ENCODE results near the gene PACRG.

Gene PACRG

GRCh38 chr6:162710419-162710818, 17.4 kb upstream of the PACRG start:
- no peak for DNase-seq (ENCODE audit: low read depth in 2 of 2)

DNA sequence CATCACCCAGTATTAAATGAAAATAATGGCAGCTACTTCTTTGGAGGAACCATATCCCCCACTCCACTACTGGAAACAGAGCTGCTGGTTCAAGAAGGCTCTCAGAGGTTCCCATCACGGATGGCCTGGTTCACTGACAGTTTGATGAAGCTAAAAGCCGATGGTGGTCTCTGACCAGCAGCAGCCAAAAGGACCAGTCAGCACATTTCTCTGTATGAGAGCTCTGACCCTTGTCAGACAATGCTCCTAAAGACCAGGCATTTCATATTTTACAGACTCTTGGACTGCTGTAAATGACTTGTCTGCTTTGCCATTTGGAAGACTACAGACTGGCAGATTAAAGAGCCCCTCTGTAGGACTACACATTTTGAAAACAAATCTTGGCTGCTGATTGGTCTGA, 16.8 kb upstream of the PACRG start:
- DNase-seq (ENCODE audit: low read depth in 2 of 2), result no peak

DNA sequence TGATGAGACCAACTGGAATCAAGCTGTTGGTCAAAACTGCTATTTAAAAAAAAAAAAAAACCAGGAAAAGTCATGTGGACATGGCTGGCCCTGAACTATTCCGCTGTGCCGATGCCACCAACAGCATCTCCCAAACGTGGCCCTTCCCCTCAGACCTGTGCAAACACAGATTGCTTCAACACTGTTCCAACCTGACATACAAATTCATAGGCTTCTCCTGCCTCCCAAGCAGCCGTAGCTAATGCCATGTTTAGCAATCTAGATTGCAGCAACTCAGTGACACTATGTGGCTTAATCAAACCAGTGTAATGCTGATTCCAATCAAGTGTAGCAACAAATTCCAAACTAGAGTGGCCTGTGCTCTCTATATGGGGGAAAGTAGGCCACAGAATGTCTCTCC, 16.4 kb upstream of the PACRG start:
- DNase-seq (ENCODE audit: low read depth in 2 of 2), result no peak

GRCh38 chr6:162712694-162713093, 15.1 kb upstream of the PACRG start:
- DNase-seq (ENCODE audit: low read depth in 2 of 2), result no peak

DNA sequence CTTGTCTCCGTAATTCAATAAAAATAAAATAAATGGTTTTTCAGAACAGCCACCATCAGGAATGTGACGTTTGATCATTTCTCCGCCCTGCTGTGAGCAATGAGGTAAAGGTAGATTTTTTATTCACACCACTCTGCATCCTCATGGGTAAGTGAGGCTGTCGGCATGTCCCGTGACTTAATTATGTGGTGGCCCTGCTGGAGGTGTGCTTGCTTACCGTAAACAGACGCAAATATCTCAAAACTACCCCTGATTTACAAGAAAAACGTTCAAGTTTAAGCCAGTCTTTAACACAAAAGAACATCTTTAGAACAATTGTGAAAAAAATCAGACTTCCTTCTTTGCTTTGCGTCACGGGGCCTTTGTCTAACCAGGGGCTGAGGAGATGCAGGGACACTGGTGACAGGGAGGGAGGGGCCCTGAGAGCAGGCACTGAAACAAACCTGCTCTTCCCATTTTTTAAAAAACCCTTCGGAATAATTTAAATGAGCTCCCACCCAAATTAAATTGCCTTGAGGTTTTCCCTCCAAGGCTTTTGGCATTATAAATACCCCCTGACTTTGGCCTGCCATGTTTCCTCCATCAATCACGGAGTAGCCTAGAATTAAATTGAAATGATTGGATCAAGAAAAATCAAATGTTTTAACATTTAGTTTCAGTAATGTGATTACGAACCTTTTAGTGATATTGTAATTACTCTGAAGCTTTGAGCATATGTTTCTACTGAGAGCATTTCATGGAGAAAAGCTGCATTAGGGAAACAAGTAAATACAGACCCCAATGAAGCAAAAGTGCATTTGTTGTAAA, 13.6 kb upstream of the PACRG start:
- no peak for DNase-seq (ENCODE audit: low read depth in 2 of 2)

DNA sequence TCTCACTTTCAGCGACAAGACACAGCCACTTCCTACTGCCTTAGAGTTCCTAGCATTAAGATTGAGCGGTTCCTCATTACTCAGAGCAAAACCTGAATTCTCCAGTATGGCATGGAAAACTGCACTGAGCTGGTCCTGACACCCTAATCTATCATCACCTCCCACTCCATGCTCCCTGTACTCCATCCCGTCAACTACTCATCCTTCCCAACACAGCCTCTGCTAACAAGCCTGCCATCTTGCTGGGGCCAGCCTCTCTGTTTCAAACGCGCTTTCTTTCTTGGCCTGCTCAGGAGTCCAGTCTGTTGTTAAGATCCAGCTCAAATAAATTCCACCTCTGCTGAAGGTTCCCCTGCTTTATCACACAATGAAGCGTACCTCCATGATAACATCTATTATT, 12.2 kb upstream of the PACRG start:
- DNase-seq (ENCODE audit: low read depth in 2 of 2), result no peak

DNA sequence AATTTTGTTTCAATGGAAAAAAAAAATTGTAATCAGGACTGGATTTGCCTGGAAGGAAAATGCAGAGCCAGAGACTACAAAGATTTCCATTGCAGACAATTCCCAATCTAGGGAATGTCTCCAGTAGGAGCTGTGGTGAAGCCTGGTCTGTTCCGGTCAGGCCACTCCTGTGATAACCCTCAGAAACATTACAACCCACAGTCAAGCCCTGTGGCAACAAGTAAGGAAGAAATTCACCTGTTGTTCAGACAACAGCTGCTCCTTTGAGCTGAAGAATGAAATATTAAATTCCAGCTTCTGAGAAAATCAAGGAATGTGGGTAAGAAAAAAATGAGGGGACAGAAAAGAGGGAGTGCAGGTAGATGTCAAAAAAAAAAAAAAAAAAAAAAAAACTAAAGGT, 8.2 kb upstream of the PACRG start:
- DNase-seq (ENCODE audit: low read depth in 2 of 2), result no peak

DNA sequence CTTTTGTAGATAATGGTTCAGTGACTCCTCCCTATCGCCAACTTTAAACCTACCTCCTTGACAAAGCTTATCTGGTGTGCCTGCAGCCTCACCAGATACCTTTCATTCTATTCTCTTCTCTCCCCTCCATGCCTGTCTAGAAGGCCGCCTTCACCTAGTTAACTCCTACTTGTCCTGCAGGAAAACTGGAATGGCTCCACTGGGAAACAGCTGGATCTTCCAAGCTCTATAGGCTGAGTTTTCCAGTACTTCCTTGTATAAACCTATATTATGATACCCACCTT, 6.4 kb upstream of the PACRG start:
- no peak for DNase-seq (ENCODE audit: low read depth in 2 of 2)

- no peak for DNase-seq (ENCODE audit: low read depth in 2 of 2)
Observed at GRCh38 chr6:162722226-162722625, 5.5 kb upstream of the PACRG start.

DNA sequence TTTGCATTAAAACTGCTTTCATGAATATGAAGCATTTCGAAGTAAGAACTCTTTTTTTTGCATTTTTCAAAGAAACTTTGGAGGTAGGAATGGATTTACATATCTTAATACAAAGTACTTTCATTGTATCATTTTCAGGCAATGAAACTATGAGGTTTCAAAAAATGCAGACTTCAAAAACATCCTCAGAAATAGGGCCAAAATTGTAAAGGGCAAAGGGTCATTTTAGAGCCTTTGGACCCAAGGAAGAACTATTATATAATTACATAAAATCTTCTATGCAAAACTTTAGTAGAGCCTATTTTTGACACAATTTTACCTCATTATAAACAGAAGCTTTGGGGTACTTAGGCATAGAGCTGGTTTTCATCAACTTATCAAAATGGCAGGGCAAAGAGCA, 5.1 kb upstream of the PACRG start:
- DNase-seq (ENCODE audit: low read depth in 2 of 2), result no peak

DNA sequence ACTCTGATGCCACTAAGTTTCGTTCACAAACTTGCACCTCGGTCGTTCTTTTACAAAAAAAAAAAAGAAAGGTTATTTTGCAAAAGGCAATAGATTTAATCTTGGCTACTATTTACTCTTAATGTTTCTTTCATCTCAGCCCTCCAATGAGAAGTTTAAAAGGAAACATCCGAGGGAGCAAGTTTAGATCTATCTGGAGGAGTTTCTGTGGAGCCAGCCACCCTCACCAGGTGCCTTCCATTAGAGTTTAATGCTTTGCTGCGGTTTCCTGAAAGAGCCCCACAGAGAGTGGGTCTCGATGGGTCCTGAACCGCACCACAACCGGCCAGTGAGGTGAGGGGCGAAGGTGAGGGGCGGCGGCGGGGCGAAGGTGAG, 840 bp upstream of the PACRG start:
- DNase-seq (ENCODE audit: low read depth in 2 of 2), result peak in 1 of 2 donors; percentile 7

DNA sequence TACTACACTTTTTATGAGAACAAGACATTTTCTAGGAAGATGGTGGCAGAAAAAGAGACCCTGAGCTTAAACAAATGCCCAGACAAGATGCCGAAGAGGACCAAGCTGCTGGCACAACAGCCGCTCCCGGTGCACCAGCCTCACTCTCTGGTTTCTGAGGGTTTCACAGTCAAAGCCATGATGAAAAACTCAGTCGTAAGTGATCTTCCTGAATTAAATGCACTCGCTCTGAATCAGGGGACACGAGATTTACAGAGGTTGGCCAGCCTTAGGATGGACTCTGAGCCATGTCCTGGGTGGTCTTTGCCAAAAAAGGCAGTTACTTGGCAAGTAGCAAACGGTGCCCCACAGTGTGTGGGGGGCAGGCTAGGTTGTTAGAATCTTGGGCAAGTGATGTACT, 423 bp downstream of the PACRG start:
- DNase-seq (ENCODE audit: low read depth in 2 of 2), result no peak

DNA sequence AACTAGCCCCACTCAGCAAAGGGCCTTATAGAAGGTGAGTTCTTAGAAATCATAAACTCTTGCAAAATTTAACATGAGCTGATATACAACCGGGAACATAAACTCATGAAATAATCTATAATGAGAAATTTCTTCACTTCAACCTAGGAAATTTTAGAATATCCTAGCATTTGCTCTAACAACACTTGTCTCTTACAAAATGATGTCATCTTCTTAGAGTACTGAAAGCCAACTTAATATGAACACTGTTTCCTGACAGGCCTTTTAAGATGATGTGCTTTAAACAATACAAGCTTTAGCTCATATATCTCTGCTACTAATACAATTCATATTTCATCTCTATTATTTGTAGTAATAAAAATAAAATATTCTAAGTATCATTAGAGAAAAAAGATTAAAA, 932 bp downstream of the PACRG start:
- no peak for DNase-seq (ENCODE audit: low read depth in 2 of 2)

DNA sequence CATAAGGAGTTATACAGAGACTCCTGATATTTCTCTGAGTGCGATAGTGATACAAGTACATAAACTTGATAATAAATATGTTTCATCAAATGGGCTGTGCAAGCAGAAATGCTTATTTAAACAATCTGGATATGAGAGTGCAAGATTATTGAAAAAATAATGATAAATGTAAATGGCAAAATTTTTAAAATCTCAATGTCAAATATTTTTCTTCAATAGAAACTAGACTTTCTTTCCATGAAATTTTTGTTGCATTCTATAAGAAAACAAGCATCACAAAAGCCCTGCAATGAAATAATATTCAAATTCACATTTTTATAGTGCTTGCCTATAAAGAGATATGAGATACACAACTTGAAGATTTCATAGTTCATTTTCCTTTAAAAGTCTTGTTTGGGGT, 2.7 kb downstream of the PACRG start:
- no peak for DNase-seq (ENCODE audit: low read depth in 2 of 2)

GRCh38 chr6:162733489-162733888, 5.7 kb downstream of the PACRG start:
- DNase-seq (ENCODE audit: low read depth in 2 of 2), result no peak

DNA sequence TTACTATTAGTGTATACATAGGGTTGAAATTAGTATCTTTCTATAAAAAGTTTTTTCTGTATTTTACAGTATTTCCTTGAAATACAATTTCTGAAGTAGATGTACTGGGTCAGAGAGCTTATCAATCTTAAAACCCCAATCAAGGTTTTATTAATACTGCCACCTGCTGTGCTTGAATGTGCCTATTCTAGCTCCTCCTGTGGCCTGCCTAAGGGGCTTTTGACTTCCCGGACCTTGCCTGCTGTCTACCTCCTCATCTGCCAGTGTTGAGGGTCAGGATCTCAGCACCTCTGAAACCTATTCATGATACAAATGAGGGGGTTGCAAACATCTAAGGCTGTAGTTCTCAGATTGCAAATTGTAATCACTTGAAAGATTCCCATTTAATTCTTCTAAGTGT, 9.2 kb downstream of the PACRG start:
- no peak for DNase-seq (ENCODE audit: low read depth in 2 of 2)

GRCh38 chr6:162750776-162751175, 23.0 kb downstream of the PACRG start:
- DNase-seq (ENCODE audit: low read depth in 2 of 2), result no peak

DNA sequence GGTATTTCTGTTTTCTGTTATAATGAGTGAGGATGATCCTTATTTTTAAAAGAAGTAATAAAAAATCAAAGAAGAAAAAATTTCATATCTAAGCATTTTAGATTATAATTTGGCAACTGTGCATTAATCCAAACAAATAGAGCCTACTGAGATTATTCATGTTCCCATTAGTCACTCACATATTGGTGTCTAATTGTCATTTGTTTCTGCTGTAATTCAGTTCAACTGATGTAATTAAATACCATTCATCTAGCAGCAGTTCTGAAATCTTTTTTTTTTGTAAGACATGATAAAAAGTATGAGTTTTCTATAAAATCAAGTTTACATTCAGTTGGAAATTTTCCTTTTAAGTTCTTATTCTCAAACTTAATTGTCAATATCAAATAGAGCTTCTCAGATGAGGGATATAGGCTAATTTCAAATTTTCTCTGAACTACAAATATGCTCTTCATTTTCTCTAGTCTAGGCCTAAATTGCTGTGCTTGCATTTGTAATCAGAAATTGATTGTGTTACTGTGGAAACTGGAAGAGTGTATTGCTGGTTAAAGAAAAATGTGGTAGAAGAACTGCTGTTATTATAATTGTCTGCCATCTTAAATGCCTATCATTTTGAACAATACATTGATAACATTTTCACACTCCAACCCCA, 23.6 kb downstream of the PACRG start:
- no peak for DNase-seq (ENCODE audit: low read depth in 2 of 2)

GRCh38 chr6:162753775-162754174, 26.0 kb downstream of the PACRG start:
- DNase-seq (ENCODE audit: low read depth in 2 of 2), result no peak

DNA sequence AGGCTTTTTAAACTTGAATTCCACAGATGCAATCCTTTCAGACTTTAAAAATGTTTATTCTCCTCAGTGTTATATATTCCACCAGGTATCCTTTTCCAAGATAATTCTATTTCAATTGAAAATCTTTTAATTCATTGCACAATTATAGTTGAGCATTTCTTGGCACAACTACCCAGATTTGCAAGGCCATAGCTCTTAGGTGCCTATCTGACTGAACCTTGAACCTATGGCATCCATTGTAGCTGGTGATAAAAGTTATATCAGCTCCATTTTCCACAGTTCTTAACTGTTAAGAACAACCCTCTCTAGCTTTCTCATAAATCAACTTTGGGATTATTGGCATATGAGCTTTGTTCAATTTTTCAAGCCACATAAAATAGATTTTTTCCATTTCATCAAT, 42.4 kb downstream of the PACRG start:
- no peak for DNase-seq (ENCODE audit: low read depth in 2 of 2)

GRCh38 chr6:162770955-162771354, 43.2 kb downstream of the PACRG start:
- no peak for DNase-seq (ENCODE audit: low read depth in 2 of 2)

DNA sequence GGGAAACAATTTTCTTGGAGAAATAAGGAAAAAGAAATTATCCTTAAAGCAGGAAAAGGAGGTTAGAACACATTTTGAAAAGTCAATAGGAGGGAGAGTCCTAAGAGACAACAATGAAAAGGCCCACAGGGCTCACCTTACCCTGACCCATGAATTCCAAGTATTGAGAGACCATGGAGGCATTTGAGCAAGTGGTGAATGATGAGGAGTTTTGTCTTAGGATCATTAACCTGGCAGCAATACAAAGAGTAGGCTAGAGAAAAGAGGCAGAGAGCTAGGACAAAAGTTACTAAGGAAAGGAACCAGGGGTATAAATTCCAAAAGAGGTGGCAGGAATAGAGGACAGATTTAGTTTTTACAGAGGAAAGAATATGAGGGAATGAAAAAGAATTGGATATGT, 44.7 kb downstream of the PACRG start:
- no peak for DNase-seq (ENCODE audit: low read depth in 2 of 2)

- no peak for DNase-seq (ENCODE audit: low read depth in 2 of 2)
Observed at GRCh38 chr6:162773996-162774395, 46.2 kb downstream of the PACRG start.

- no peak for DNase-seq (ENCODE audit: low read depth in 2 of 2)
Observed at GRCh38 chr6:162777091-162777490, 49.3 kb downstream of the PACRG start.
